WTC11 (cell line): ENCODE measurements around the gene PAQR3.

Experiments used
- CBFB ChIP-seq: sonication (generic); formaldehyde crosslinking; IDR thresholded peaks from 2 replicates; pipeline ENCODE4 v1.8.1; 2022; ENCODE audit warnings: mild to moderate bottlenecking, low read depth, missing genetic modification reagents
- FOXJ3 ChIP-seq: sonication (generic); formaldehyde crosslinking; IDR thresholded peaks from 2 replicates; pipeline ENCODE4 v1.9.0; 2021; ENCODE audit warnings: missing genetic modification reagents, mild to moderate bottlenecking, borderline replicate concordance
- NR2C2 ChIP-seq: sonication (generic); formaldehyde crosslinking; IDR thresholded peaks from 2 replicates; pipeline ENCODE4 v1.8.0; 2022; ENCODE audit warnings: mild to moderate bottlenecking, missing genetic modification reagents
- TF ChIP-seq, protein P1 (sequence below): fragments of 200-600 bp; IDR thresholded peaks from 2 replicates; pipeline ENCODE4 v1.8.0; 2022; ENCODE audit warnings: antibody characterized with exemption

DNA sequence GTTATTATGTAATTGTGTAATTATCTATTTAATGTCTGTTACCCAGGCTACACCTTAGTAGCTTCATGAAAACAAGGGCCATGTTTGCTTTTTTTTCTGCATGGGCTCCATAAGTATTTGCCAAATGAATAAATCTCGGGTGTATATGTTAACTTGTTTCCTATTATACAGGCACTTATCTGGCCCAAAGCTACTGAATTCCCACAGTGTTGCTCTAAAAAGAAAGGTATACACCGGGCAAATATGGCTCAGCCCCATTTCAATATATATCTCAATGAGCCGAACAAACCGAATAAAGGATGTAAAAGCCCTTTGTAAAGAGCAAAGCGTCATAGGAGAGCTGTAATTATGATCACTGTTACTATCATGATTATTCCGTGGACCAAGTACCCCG is 767 bp downstream of the PAQR3 start:
- TF ChIP-seq CBFB (no peak), NR2C2 (CRISPR knock-in tag) (no peak), FOXJ3 (CRISPR knock-in tag) (no peak)
- TF ChIP-seq, protein P1, sequence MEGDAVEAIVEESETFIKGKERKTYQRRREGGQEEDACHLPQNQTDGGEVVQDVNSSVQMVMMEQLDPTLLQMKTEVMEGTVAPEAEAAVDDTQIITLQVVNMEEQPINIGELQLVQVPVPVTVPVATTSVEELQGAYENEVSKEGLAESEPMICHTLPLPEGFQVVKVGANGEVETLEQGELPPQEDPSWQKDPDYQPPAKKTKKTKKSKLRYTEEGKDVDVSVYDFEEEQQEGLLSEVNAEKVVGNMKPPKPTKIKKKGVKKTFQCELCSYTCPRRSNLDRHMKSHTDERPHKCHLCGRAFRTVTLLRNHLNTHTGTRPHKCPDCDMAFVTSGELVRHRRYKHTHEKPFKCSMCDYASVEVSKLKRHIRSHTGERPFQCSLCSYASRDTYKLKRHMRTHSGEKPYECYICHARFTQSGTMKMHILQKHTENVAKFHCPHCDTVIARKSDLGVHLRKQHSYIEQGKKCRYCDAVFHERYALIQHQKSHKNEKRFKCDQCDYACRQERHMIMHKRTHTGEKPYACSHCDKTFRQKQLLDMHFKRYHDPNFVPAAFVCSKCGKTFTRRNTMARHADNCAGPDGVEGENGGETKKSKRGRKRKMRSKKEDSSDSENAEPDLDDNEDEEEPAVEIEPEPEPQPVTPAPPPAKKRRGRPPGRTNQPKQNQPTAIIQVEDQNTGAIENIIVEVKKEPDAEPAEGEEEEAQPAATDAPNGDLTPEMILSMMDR = no peak
